NT2/D1 (cell line): Measurements from ENCODE around the gene HTR3B.

Experiments
- DNase-seq: peaks from one replicate; pipeline ENCODE4 v3.0.0-alpha.2; 2011; ENCODE audit warnings: low read depth, low spot score
- H3K27me3 ChIP-seq: 2 replicates; pipeline ENCODE4 v1.6.0; 2011; ENCODE audit warnings: mild to moderate bottlenecking; ENCODE audit not compliant: insufficient read length, insufficient read depth
- H3K36me3 ChIP-seq: 2 replicates; pipeline ENCODE4 v1.6.1; 2011; ENCODE audit warnings: mild to moderate bottlenecking, low read length, mixed read lengths; ENCODE audit not compliant: insufficient read depth, insufficient read length
- H3K4me1 ChIP-seq: 2 replicates; pipeline ENCODE4 v1.5.1; 2011; ENCODE audit not compliant: insufficient read depth, insufficient read length
- H3K4me3 ChIP-seq: 2 replicates; pipeline ENCODE4 v1.5.1; 2011; ENCODE audit warnings: low read depth; ENCODE audit not compliant: insufficient read length
- H3K9ac ChIP-seq: 2 replicates; pipeline ENCODE4 v1.6.0; 2011; ENCODE audit warnings: low read depth; ENCODE audit not compliant: insufficient read length
- H3K9me3 ChIP-seq: 2 replicates; pipeline ENCODE4 v1.5.1; 2011; ENCODE audit warnings: mild to moderate bottlenecking, low read length; ENCODE audit not compliant: insufficient read depth
- SUZ12 ChIP-seq: IDR thresholded peaks from 2 replicates; pipeline ENCODE4 v1.6.1; 2011; ENCODE audit not compliant: insufficient read length, insufficient read depth; ENCODE audit errors: extremely low read depth
- YY1 ChIP-seq: IDR thresholded peaks from 2 replicates; pipeline ENCODE4 v1.6.1; 2011; ENCODE audit not compliant: insufficient read length, insufficient read depth
- ZNF274 ChIP-seq: IDR thresholded peaks from 2 replicates; pipeline ENCODE4 v1.6.1; 2011; ENCODE audit warnings: mild to moderate bottlenecking, low read depth, low read length

The HTR3B gene

GRCh38 chr11:113974741-113975470, 70.3 kb downstream of the HTR3B start, which contains the start of gene HTR3A:
HTR3A (plus strand) TSS chr11:113975108; CDS start chr11:113975326, 218 bp downstream.
- Histone ChIP-seq H3K4me1 (peaks cover 2% of the 10 kb centered on the region), H3K9me3 (no peaks in the 10 kb centered on the region), H3K4me3 (peak within 1 kb of the TSS; percentile 33), H3K27me3 (no peaks in the 10 kb centered on the region), H3K9ac (peak within 1 kb of the TSS; percentile 73), H3K36me3 (no peaks in the 10 kb centered on the region)
- peak; percentile 55 for DNase-seq
- TF ChIP-seq ZNF274 = no peak
- TF ChIP-seq SUZ12 = no peak
- TF ChIP-seq YY1 = no peak

GRCh38 chr11:113977071-113977490, 72.5 kb downstream of the HTR3B start:
- DNase-seq = no peak
- H3K9ac ChIP-seq = no peak overlapping the region
- H3K4me3 ChIP-seq = no peak overlapping the region
- H3K27me3 ChIP-seq = no peaks in the 10 kb centered on the region
- H3K36me3 ChIP-seq = no peaks in the 10 kb centered on the region
- TF ChIP-seq SUZ12 = no peak
- no peak for TF ChIP-seq YY1
- TF ChIP-seq ZNF274 = no peak
- peaks cover 2% of the 10 kb centered on the region for H3K4me1 ChIP-seq
- H3K9me3 ChIP-seq = no peaks in the 10 kb centered on the region

DNA sequence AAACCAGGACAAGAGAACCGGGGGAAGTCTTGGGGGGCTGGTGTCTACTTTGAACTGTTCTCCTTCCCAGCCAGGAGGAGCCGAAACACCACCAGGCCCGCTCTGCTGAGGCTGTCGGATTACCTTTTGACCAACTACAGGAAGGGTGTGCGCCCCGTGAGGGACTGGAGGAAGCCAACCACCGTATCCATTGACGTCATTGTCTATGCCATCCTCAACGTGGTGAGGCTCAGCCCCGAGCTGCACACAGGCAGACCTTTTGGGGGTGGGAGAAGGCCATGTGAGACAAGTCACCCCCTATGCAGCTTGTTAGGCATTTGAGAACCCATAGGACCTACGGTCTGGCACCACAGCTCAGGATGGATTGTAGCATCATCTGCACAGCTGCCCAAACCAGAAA, 73.1 kb downstream of the HTR3B start:
- H3K27me3 ChIP-seq = no peaks in the 10 kb centered on the region

DNA sequence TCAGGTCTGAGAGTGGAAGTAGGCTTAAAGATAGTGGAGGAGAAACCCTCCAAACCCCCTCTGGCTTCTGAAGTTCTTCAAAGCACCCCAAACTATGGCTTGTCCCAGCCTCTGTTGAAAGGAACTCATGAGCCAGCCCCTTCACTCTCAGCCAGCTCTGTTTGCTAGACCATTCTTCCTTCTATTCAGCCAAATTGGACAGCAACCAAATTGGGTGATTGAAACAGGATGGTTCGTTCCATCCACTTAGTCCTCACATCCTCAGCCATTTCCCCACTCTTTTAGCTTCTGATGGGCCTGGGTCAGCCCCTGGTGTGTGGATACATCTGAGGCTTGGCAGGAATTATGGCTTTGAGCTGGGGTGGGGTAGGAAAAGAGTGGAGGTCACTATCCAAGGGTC, 74.8 kb downstream of the HTR3B start:
- Histone ChIP-seq H3K36me3 (no peaks in the 10 kb centered on the region), H3K9ac (no peak overlapping the region), H3K4me1 (peaks cover 2% of the 10 kb centered on the region), H3K27me3 (no peaks in the 10 kb centered on the region), H3K9me3 (no peaks in the 10 kb centered on the region), H3K4me3 (no peak overlapping the region)
- TF ChIP-seq YY1 (no peak), SUZ12 (no peak)
- DNase-seq = no peak

More for the DNA sequence above, 73.1 kb downstream of the HTR3B start:
- Histone ChIP-seq H3K4me3 (no peak overlapping the region), H3K36me3 (no peaks in the 10 kb centered on the region), H3K9me3 (no peaks in the 10 kb centered on the region), H3K4me1 (peaks cover 2% of the 10 kb centered on the region), H3K9ac (no peak overlapping the region)
- DNase-seq = no peak
- TF ChIP-seq ZNF274 (no peak), SUZ12 (no peak), YY1 (no peak)

GRCh38 chr11:113980785-113981184, 76.2 kb downstream of the HTR3B start:
- Histone ChIP-seq H3K9ac (no peak overlapping the region), H3K36me3 (no peaks in the 10 kb centered on the region), H3K4me3 (no peak overlapping the region), H3K9me3 (no peaks in the 10 kb centered on the region), H3K4me1 (no peaks in the 10 kb centered on the region), H3K27me3 (no peaks in the 10 kb centered on the region)
- DNase-seq = no peak
- no peak for TF ChIP-seq ZNF274
- TF ChIP-seq YY1 = no peak
- no peak for TF ChIP-seq SUZ12

GRCh38 chr11:113982306-113982705, 77.7 kb downstream of the HTR3B start:
- no peak for DNase-seq
- no peak overlapping the region for H3K9ac ChIP-seq
- TF ChIP-seq SUZ12 (no peak), YY1 (no peak), ZNF274 (no peak)
- no peaks in the 10 kb centered on the region for H3K36me3 ChIP-seq
- no peak overlapping the region for H3K4me3 ChIP-seq
- H3K27me3 ChIP-seq = no peaks in the 10 kb centered on the region
- no peaks in the 10 kb centered on the region for H3K9me3 ChIP-seq
- H3K4me1 ChIP-seq = no peaks in the 10 kb centered on the region

DNA sequence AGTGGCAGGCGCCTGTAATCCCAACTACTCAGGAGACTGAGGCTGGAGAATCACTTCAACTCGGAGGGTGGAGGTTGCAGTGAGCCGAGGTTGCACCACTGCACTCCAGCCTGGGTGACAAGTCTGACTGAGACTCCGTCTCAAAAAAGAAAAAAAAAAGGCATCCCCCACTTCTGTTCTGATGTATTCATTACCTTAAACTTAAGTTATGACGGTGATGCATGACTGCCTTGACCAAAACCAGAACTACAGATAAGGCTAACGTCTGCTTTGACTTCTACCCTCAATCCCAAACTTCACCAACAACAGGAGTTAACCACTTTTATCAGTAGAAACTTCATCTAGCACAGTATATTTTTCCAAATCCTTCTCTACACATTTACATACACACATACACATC, 80.2 kb downstream of the HTR3B start:
- Histone ChIP-seq H3K9me3 (no peaks in the 10 kb centered on the region), H3K36me3 (no peaks in the 10 kb centered on the region), H3K4me1 (no peaks in the 10 kb centered on the region), H3K9ac (no peak overlapping the region), H3K4me3 (no peak overlapping the region), H3K27me3 (no peaks in the 10 kb centered on the region)
- DNase-seq = no peak
- TF ChIP-seq SUZ12 (no peak), ZNF274 (no peak), YY1 (no peak)

DNA sequence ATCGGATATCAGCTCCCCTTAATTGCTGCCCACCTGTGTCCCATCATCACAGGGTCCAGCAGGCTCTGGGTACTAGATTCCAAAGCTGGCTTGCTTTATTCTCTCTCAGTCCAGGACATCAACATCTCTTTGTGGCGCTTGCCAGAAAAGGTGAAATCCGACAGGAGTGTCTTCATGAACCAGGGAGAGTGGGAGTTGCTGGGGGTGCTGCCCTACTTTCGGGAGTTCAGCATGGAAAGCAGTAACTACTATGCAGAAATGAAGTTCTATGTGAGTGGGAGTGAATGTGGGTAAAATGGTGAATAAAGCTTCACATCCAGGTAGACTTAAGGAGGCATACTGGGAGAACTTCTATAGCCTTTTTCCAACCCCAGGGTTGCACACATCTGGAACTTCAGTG, 81.3 kb downstream of the HTR3B start:
- Histone ChIP-seq H3K27me3 (no peaks in the 10 kb centered on the region), H3K4me1 (no peaks in the 10 kb centered on the region), H3K9ac (no peak overlapping the region), H3K4me3 (no peak overlapping the region), H3K36me3 (no peaks in the 10 kb centered on the region), H3K9me3 (no peaks in the 10 kb centered on the region)
- DNase-seq = no peak
- no peak for TF ChIP-seq SUZ12
- no peak for TF ChIP-seq YY1
- TF ChIP-seq ZNF274 = no peak
